Right lobe of liver (tissue), 4 donors: ENCODE data around the gene NUCB2.

Experiments
- POLR2A ChIP-seq: fragments of 450-650 bp; IDR thresholded peaks from one replicate; pipeline ENCODE4 v1.6.1; 2017; ENCODE audit warnings: antibody characterized with exemption, mild to moderate bottlenecking
- TF ChIP-seq, protein P1 (sequence below), 4 donors: fragments of 200-600 bp in 3 of 4; fragments of 450-650 bp in 1 of 4; IDR thresholded peaks; one replicate each; pipeline versions ENCODE4 v1.5.1 to v1.8.0; 2016 to 2022; ENCODE audit warnings: antibody characterized with exemption in 4 of 4, mild to moderate bottlenecking in 2 of 4
- donor health status: DM: no; HTN: no; CAD: no.
- donor health status: DM: no; HTN: no; CAD: no.
- donor health status: DM: no; HTN: yes; CAD: no.

DNA sequence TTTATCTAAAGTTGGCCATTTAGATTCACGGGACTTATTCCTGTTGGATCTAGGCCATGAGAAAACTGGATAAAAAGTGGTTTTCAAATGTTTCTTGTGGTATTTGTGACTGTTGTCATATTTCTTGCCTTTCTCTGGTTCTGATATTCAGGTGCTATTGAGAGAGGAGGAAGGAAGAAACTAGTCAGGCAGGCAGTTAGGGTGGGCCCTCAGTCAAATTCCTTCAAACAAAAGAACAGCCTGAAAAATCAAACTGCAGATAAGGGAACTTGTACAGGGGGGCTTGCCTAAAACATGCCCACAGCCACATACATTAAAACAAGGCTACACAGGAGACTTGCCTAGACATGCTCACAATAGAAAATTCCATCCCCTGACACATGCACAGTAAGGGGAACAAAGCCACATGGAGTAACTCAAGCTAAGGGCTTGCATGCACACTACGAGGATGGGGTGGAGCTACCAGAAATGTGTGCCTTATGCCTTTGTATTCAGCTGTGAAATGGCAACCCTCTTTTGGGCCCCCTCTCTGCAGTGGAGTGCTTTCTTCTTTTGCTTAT lies 93.2 kb downstream of the NUCB2 start:
- TF ChIP-seq, protein P1, sequence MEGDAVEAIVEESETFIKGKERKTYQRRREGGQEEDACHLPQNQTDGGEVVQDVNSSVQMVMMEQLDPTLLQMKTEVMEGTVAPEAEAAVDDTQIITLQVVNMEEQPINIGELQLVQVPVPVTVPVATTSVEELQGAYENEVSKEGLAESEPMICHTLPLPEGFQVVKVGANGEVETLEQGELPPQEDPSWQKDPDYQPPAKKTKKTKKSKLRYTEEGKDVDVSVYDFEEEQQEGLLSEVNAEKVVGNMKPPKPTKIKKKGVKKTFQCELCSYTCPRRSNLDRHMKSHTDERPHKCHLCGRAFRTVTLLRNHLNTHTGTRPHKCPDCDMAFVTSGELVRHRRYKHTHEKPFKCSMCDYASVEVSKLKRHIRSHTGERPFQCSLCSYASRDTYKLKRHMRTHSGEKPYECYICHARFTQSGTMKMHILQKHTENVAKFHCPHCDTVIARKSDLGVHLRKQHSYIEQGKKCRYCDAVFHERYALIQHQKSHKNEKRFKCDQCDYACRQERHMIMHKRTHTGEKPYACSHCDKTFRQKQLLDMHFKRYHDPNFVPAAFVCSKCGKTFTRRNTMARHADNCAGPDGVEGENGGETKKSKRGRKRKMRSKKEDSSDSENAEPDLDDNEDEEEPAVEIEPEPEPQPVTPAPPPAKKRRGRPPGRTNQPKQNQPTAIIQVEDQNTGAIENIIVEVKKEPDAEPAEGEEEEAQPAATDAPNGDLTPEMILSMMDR (IDR thresholded peaks at IDR 0.05), result no peak
- TF ChIP-seq POLR2A, result no peak
